ENCODE data around the gene WWC2.
"Not testable (repeated sequence)": the region's sequence is repeated elsewhere in the genome, so short reads cannot be mapped to it uniquely, and the experiment has no call there.

The WWC2 gene

GRCh38 chr4:183312841-183313240 lies 213.8 kb downstream of the WWC2 start:
- DNase-seq = no peak

GRCh38 chr4:183314336-183314735 lies 215.3 kb downstream of the WWC2 start:
- no peak for DNase-seq

GRCh38 chr4:183314806-183315205 lies 215.7 kb downstream of the WWC2 start:
- no peak for DNase-seq

- DNase-seq = no peak
Measured at GRCh38 chr4:183318656-183319055, 219.6 kb downstream of the WWC2 start.

- DNase-seq = no peak
Measured at GRCh38 chr4:183320211-183321059, 221.4 kb downstream of the WWC2 start, which contains the start of gene CLDN22. CLDN22 (minus strand) TSS chr4:183320276; CDS start chr4:183320218, 58 bp downstream.

DNA sequence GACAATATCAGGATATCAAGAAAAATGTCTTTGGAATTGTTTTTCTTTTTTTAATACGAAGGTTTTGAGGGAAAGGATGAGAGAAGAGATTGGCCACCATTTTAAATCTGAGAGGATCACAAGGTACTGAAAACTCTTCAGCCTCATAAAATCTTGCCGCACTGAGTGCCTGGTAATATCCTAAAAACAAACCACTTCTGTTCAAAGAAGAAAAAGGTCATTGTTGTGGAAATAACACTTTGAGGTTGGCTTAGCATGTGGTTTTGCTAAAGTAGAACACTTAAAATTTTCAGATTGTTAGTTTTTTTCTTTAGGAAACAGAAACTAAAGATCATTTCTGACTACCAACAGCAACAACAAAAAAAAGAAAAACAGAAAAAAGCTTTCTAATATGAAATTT lies 222.0 kb downstream of the WWC2 start:
- no peak for DNase-seq

GRCh38 chr4:183321516-183321915 lies 222.5 kb downstream of the WWC2 start:
- DNase-seq = no peak

GRCh38 chr4:183322326-183322725 lies 223.3 kb downstream of the WWC2 start, which contains the start of gene CLDN24:
CLDN24 (minus strand) TSS chr4:183322426; CDS start chr4:183322426, 0 bp downstream.
- DNase-seq = no peak

DNA sequence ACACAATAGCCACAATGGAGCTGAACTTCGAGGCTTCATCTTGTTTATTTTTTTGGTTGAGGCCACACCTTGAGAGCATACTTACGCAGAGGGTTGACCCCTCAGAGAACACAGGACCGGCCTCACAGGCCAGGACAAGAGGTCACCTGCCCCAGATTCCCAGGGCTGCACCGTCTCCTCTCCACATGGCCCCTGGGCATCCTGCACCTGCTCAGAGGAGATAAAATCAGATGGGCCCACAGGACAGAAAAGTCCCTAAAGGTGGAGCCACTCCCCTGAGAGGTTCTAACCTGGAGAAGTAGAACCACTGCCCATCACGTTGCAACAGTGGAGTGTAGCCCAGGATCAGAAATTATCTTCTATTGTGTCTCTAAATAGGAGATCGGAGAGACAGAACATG lies 224.2 kb downstream of the WWC2 start:
- DNase-seq = no peak

DNA sequence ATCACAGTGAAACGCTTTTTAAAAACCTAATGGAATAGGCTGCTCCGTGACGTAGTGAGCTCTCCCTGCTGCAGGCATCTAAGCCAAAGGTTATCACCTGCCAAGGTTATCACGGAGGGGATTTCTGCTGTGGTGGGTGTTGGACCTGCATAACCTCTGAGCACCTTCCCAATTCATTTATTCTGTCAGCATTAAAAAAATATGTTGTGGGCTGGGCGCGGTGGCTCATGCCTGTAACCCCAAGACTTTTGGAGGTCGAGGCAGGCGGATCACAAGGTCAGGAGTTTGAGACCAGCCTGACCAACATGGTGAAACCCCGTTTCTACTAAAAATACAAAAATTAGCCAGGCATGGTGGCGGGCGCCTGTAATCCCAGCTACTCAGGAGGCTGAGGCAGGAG lies 225.0 kb downstream of the WWC2 start:
- DNase-seq = not testable (repeated sequence)

DNA sequence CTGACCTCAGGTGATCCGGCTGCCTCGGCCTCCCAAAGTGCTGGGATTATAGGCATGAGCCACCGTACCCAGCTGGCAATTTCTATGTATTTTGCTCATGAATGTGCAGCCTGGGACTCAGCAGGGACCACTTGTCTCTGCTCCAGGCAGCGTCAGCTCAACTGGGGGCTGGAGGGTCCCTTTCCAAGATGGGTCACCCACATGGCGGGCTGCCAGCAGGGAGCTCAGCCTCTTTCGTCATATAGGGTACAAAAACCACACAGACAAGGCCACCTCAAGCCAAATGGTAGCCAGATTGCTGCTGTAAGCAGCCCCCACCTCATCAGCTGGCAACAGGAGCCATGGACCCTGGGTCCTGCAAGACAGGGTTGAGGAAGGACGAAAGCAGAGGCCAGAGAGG lies 225.6 kb downstream of the WWC2 start:
- no peak for DNase-seq

GRCh38 chr4:183326387-183326786 lies 227.3 kb downstream of the WWC2 start:
- DNase-seq = not testable (repeated sequence)

GRCh38 chr4:183326853-183327252 lies 227.8 kb downstream of the WWC2 start:
- DNase-seq = no peak

DNA sequence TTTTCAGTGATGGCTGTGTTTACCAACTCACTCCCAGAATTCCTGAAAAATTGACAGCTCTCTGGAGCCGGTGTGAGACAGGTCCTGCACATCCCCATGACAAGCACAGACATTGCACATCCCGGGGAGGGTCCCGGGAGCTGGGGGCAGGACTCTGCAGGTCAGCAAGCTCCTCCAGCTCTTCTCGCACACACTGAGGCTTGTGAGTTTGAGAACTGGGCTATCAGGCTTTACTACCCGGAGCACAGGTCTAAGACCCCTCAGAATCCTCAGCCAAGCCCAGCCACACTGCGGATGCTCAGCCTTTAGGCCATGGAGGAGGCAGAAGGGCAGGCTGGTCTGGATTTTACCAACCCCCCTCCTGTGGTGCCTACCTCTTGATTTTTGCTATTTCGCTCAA lies 228.8 kb downstream of the WWC2 start:
- DNase-seq = no peak

DNA sequence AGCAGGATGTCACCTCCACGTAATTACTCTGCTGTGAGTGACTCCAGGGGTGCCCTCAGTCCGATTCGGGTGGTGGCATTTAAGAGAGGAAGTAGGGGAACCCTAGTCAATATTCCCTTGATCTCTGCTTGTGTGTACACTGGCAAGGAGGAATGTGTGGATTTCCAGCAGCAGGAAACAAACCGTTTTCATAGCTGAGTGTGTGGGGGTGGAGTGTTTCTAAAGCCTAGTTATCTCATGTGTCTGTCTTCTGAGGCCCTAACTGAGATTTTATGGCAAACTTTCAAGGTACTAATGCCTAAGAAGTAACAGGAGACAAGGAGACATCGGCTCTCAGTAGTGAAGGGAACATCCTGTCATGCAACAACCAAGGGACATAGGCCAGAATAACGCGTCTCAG lies 229.8 kb downstream of the WWC2 start:
- no peak for DNase-seq

DNA sequence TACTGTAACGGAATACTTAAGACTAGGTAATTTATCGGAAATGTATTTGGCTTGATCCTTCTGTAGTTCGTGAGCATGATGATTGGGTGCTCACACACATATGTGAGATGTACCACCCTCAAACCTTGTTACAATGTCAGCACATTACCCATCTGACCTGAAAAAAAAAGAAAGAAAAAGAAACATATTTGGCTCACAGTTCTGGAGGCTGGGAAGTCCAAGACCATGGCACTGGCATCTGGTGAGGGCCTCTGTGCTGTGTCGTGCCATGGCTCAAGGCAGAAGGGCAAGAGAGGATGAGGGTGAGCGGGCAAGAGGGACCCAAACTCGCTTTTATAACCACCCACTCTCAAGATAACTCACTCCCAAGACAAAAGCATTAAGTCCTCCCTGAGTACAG lies 230.2 kb downstream of the WWC2 start:
- DNase-seq = no peak

DNA sequence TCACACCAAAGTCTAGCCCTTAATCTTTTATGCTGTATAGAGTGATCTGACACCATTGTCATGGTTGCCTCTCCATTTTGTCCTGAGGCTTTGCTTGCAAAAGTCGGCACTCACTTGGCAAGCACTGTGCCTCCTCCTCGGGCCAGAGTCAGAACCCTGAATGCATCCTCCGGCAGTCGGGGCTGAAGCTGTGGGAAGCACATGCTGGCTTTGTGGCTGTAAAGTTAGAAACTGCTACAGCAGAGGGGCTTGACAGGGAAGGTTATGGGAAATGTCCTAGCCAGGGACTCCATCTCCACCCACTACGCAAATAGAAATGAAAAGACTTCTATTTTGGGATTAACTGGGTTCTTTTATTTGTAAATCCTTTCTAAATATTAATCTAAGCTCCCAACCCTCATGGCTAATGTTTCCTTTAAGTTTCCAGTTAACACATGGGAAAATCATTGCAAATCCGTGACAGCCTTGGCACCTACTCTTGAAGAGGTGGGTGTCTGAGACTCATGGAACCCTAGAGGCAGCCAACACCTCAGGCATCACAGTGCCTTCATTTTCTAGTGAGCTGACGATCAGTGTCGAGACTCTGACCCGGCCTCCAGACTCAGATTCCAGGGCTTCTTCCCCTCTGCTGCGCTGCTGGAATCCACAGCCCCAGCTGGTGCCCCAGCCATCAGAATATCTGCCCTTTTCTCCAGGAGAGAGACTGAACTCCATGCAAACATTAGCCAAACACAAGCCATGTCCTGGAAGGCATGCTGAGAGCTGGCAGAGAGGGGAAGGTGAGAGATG lies 231.1 kb downstream of the WWC2 start:
- DNase-seq = no peak

DNA sequence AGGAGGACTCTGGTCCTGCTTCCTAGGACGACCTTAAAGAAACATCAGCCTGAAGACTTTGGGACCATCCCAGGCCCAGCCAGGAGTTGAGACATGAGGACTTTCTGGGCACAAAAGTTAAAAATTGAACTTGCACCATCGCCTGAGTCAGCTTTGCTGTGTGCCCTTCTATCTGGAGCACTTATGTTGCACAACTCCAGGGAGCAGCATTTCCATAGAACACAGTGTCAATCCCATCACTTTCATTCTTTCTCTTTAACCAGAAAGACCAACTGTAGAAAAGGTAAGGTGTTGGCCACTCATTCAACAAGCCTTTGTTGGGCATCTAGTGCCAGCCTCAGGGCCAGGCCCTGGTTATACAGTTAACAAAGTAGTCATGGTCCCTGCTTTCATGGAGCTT lies 231.8 kb downstream of the WWC2 start:
- DNase-seq = no peak

- no peak for DNase-seq
Measured at GRCh38 chr4:183332447-183332846, 233.4 kb downstream of the WWC2 start.

DNA sequence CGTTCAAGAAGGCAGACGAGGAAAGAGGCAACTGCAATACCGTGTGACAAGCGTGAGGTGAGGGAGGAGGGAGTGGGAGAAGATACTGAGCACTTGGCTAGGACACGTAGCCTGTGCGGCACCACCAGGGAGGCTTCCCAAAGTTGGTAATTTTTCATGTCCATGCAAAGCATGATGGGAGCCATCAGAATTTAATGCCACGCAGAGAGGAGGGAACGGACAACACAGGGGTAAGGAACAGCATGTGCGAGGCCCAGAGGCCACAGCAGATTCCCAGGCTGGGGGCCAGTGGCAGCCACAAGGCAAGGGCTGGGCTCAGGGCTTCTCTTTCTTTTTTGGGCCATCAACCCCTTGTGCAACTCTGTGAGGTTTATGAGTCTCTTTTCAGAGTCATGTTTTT lies 234.1 kb downstream of the WWC2 start:
- DNase-seq = no peak

GRCh38 chr4:183333983-183334382 lies 234.9 kb downstream of the WWC2 start:
- no peak for DNase-seq

GRCh38 chr4:183335369-183335940 lies 236.4 kb downstream of the WWC2 start:
- DNase-seq = no peak

DNA sequence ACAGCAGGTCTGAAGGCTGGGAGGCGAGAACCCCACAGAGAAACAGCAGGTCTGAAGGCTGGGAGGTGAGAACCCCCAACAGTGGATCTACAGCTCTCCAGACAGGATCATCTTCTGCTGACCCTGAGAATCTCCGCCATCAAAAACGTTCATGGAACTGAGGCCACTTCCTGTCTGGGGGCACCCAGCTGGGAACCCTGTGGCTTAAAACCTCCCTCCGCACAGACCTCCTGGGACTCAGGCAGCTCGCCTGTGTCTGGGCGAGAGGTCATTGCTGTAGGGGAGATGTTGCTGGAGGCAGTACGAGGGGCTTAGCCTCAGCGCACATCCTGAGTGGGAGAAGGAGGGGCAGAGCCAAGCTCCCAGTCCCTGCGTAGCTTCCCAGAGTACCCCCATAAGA lies 238.3 kb downstream of the WWC2 start:
- DNase-seq = no peak

DNA sequence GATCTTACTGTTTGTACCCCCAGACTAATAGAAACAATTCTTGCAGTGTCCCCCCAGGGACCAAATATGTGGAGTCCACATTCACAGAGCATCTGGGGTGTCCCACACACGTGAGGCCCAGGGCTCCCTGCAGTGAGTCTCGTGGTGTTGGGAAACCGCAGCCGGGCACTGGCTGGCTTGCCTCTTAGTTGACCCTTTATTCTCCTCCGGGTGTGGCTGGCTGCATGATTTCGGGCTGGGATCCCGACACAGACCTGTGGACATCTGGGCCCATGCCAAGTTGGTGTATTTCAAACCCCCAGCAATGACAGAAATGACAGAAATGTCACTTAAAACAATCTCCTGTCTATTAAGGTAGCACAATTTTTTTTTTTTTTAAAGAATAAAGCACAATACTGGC lies 238.8 kb downstream of the WWC2 start:
- DNase-seq = no peak

All from bone marrow (tissue), 2 donors.